Neural crest cell (in vitro differentiated cells): ENCODE results near the gene ZNHIT2. TPM values are rescaled to one million over a fixed set of nuclear protein-coding genes. Genes with fewer than 3 reads are reported as not detected.
A peak's percentile ranks its signal among the peaks of the same experiment; 100 is the strongest.

Source experiments
- DNase-seq: peaks from one replicate; pipeline ENCODE4 v3.0.0; 2021; ENCODE audit warnings: low read depth, mixed read lengths, low spot score
- H3K27ac Mint-ChIP-seq: one replicate; pipeline ENCODE4 v1.8.0; 2021; ENCODE audit warnings: mild to moderate bottlenecking, mixed read lengths; ENCODE audit not compliant: unreplicated experiment
- H3K27me3 Mint-ChIP-seq: 2 replicates; pipeline ENCODE4 v1.8.0; 2021; ENCODE audit warnings: low read depth, mild to moderate bottlenecking, mixed read lengths
- H3K36me3 Mint-ChIP-seq: 2 replicates; pipeline ENCODE4 v1.8.0; 2021; ENCODE audit warnings: low read depth, mild to moderate bottlenecking, mixed read lengths
- H3K4me1 Mint-ChIP-seq: 2 replicates; pipeline ENCODE4 v1.8.0; 2021; ENCODE audit warnings: mixed read lengths
- H3K4me3 Mint-ChIP-seq: one replicate; pipeline ENCODE4 v1.8.0; 2021; ENCODE audit warnings: mild to moderate bottlenecking, mixed read lengths
- H3K9me3 Mint-ChIP-seq: 2 replicates; pipeline ENCODE4 v1.8.0; 2021; ENCODE audit warnings: mixed read lengths
- total RNA-seq: library from RNA; stranded (reverse); gene quantifications from 2 replicates; pipeline ENCODE4 v1.2.1, GENCODE V29; 2021
- TF ChIP-seq, protein P1 (sequence below): fragments of 200-600 bp; sonication (generic); conservative IDR thresholded peaks from 2 replicates; pipeline ENCODE4 v1.5.0; 2021; ENCODE audit warnings: antibody characterized with exemption, mild to moderate bottlenecking

The ZNHIT2 gene
- total RNA-seq, 1 donor from 2014 or later, result 8.0 TPM

DNA sequence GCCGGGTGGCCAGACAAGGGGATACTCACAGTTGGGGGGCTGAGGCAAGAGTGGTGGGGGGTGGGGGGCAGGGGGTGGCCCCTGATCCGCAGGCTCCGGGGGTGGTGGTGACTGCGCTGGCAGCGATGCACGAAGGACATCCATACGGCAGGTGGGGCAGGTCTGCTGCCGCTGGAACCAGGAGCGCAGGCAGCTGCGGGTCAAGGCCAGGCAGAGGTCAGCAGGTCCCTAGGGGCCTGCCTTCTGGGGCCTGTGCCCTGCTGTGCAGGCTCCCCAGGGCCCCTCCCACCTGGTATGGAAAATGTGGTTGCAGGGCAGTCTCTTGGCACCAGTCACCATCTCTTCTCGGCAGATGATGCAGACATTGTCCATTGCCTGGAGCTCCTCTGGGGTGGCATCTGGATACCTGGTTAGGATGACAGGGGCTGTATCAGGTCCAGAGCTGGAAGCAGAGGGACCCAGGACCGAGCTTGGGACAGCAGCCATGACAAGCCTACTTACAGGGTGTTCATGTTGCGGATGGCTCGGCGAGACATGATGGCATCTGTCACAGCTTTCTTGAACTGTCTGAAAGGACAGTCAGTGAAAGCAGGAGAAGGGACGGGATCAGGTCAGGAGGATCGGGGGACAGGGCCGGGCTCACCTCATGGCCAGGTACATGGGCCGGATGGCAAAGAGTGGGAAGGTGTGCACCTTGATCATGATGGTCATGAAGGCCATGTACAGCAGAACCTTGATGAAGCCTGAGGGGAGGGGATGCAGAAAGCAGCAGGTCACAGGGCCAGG is 13.3 kb upstream of the ZNHIT2 start:
- Mint-ChIP-seq H3K36me3 (peaks cover 4% of the 10 kb centered on the region), H3K4me3 (peak overlapping the region; percentile 83), H3K9me3 (no peaks in the 10 kb centered on the region), H3K27ac (peak overlapping the region; percentile 43), H3K27me3 (peaks cover 6% of the 10 kb centered on the region), H3K4me1 (peaks cover 24% of the 10 kb centered on the region)
- no peak for DNase-seq
- TF ChIP-seq, protein P1, sequence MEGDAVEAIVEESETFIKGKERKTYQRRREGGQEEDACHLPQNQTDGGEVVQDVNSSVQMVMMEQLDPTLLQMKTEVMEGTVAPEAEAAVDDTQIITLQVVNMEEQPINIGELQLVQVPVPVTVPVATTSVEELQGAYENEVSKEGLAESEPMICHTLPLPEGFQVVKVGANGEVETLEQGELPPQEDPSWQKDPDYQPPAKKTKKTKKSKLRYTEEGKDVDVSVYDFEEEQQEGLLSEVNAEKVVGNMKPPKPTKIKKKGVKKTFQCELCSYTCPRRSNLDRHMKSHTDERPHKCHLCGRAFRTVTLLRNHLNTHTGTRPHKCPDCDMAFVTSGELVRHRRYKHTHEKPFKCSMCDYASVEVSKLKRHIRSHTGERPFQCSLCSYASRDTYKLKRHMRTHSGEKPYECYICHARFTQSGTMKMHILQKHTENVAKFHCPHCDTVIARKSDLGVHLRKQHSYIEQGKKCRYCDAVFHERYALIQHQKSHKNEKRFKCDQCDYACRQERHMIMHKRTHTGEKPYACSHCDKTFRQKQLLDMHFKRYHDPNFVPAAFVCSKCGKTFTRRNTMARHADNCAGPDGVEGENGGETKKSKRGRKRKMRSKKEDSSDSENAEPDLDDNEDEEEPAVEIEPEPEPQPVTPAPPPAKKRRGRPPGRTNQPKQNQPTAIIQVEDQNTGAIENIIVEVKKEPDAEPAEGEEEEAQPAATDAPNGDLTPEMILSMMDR, result no peak

DNA sequence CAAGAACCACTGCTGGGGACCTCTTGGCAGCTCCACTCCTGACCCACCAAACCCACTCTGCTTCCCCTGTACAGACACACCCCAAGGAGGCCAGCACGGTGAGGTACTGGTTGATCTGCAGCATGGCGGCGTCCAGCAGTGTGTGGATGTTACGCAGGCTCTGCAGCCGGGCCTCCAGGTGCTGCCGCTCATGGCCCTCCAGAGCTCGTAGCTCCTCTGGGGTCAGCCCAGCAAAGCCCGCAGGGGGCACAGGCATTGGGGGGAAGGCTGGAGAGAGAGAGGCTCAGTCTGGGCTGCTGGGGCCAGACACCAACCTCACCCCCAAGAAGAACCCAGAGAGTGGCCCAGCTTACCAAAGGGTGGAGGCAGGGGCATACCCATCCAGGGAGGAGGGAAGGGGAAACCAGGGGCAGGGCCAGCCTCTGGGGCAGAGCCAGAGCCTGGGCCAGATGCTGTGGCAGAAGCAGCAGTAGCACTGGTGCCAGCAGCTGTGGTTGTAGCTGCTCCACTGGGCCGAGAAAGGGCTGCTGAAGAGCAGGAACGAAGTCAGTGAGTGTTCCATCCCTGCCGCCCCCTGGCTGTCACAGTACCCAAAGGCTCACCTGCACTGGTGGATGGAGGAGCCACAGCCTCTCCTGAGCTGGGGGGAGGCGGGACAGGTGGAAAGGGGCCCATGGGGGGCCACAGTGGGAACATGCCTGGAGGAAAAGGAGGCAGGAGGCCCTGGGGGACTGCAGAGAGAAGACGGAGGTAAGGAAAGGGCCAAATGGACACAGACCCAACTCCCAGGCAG is 12.3 kb upstream of the ZNHIT2 start:
- Mint-ChIP-seq H3K27me3 (peaks cover 3% of the 10 kb centered on the region), H3K9me3 (no peaks in the 10 kb centered on the region), H3K36me3 (peaks cover 4% of the 10 kb centered on the region), H3K27ac (no peak overlapping the region), H3K4me1 (peaks cover 16% of the 10 kb centered on the region), H3K4me3 (peak overlapping the region; percentile 71)
- no peak for DNase-seq
- TF ChIP-seq, protein P1, result no peak

DNA sequence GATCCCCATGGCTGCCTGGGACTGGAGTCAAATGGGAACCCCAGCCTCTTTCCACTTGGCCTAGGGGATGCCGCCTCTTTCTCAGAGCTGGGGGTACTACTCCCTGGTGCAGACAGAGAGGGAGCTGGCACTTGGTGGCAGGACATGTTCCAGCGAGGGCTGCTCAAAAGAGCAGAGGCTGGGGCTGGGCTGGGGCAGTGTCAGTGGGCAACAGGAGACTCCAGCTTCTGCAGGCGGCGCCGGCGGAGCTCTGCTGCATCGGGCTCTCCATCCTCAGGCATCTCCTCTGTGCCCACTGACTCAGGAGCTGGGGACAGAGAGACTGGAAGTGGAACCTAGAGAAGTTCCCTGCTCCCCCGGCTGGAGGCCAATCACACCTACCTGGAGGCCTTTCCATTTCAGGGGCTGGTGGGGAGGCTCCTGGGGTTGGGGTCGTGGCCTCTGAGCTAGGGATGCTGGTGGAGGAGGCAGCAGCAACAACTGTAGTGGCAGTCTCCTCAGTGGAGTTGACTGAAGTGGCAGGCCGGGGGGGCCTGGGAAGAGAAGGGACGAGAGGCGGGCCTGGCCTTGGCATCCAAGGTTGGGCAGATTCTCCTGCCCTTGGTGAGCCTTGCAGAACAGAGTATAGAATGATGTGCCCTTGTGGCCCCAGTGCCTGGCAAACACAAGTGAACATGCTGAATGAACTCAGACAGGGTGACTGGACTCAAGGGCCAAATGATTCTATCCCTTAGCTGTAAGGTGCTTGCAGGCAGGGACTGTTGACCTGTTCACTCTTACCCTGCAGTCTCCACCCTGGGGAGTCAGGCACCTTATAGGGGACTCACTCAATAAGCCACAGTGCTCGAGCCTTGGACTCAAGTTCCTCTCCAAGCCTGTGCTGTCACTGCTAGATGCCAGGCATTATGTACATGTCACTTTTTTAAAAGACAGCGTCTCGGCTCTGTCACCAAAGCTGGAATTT is 11.0 kb upstream of the ZNHIT2 start:
- Mint-ChIP-seq H3K4me3 (peak overlapping the region; percentile 44), H3K36me3 (peaks cover 4% of the 10 kb centered on the region), H3K4me1 (peaks cover 12% of the 10 kb centered on the region), H3K27ac (no peak overlapping the region), H3K9me3 (no peaks in the 10 kb centered on the region), H3K27me3 (no peaks in the 10 kb centered on the region)
- no peak for DNase-seq
- TF ChIP-seq, protein P1, result no peak

DNA sequence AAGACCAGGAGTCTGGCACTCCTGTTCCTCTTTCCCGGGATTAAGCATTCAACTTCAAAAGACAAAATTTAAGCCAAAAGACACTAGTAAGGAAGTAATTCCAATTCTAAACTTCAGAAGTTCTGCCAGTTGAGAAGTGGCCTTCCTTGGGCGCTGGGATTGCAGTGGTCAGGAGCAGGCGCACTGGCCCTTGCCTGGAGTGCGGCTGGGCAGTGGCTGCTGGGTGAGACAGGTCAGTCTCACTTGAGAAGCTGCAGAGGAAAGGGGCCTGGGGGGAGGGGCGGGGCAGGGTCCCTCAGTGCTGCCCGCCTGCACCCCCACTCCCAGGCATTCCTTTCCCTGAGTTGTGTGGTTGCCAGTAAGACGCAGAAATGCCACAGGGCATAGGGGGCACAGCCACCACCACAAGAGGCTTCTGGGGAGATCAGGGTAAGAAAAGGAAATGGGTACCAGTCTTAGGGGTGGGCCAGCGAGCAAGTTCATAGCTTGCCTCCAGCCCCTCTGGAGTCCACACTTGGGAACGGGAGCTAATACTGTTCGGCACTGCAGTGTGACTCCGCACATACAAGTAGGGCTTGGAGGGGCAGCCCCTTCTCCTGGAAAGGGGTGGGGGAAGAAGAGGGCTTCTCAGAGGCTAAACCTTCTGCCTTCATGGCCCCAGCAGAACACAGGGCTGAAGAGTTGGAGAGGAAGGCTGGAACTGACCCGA is 10.1 kb upstream of the ZNHIT2 start:
- TF ChIP-seq, protein P1, result no peak
- DNase-seq, result no peak
- H3K36me3 Mint-ChIP-seq, result peaks cover 4% of the 10 kb centered on the region
- peaks cover 8% of the 10 kb centered on the region for H3K4me1 Mint-ChIP-seq
- H3K9me3 Mint-ChIP-seq, result no peaks in the 10 kb centered on the region
- H3K4me3 Mint-ChIP-seq, result peak overlapping the region; percentile 49
- H3K27me3 Mint-ChIP-seq, result no peaks in the 10 kb centered on the region
- H3K27ac Mint-ChIP-seq, result no peak overlapping the region
